Neural progenitor cell (in vitro differentiated cells): Measurements from ENCODE around the gene SFSWAP. TPM values are rescaled to one million over a fixed set of nuclear protein-coding genes. Genes with fewer than 3 reads are reported as not detected.
A peak's percentile ranks its signal among the peaks of the same experiment; 100 is the strongest.

ENCODE experiments used
- DNase-seq: peaks from one replicate; pipeline ENCODE4 v3.0.0-alpha.2; 2016; ENCODE audit warnings: low spot score
- H2AFZ ChIP-seq: fragments of 200-600 bp; sonication (generic); replicated peaks from 2 replicates; pipeline ENCODE4 v1.6.1; 2016; ENCODE audit warnings: antibody characterized with exemption
- H3F3A ChIP-seq: fragments of 200-600 bp; sonication (generic); 2 replicates; pipeline ENCODE4 v1.6.1; 2016; ENCODE audit warnings: antibody characterized with exemption, low read depth
- H3K27ac ChIP-seq: fragments of 200-600 bp; sonication (generic); 2 replicates; pipeline ENCODE4 v1.5.1; 2016; ENCODE audit warnings: mild to moderate bottlenecking
- H3K27me3 ChIP-seq: fragments of 200-600 bp; sonication (generic); 2 replicates; pipeline ENCODE4 v1.6.1; 2016; ENCODE audit warnings: mild to moderate bottlenecking, moderate library complexity
- H3K36me3 ChIP-seq: fragments of 200-600 bp; sonication (generic); 2 replicates; pipeline ENCODE4 v1.5.1; 2016
- H3K4me1 ChIP-seq: fragments of 200-600 bp; sonication (generic); 2 replicates; pipeline ENCODE4 v1.6.1; 2016; ENCODE audit warnings: mixed run types
- H3K4me2 ChIP-seq: fragments of 200-600 bp; sonication (generic); 2 replicates; pipeline ENCODE4 v1.6.1; 2016
- H3K4me3 ChIP-seq: fragments of 200-600 bp; sonication (generic); 2 replicates; pipeline ENCODE4 v1.5.1; 2016
- H3K79me2 ChIP-seq: fragments of 200-600 bp; sonication (generic); 2 replicates; pipeline ENCODE4 v1.6.1; 2016; ENCODE audit warnings: low read depth
- H3K9ac ChIP-seq: fragments of 200-600 bp; sonication (generic); 2 replicates; pipeline ENCODE4 v1.6.1; 2016
- H3K9me3 ChIP-seq: fragments of 200-600 bp; sonication (generic); 2 replicates; pipeline ENCODE4 v1.5.1; 2016; ENCODE audit warnings: low read depth
- H4K20me1 ChIP-seq: fragments of 200-600 bp; sonication (generic); 2 replicates; pipeline ENCODE4 v1.6.1; 2016; ENCODE audit warnings: low read depth
- H3K27ac Mint-ChIP-seq: 3 replicates; pipeline ENCODE4 v1.8.0; 2021; ENCODE audit warnings: mixed read lengths
- H3K27me3 Mint-ChIP-seq: 2 replicates; pipeline ENCODE4 v1.8.0; 2022; ENCODE audit warnings: low read depth, mild to moderate bottlenecking, inconsistent platforms, moderate library complexity, mixed read lengths; ENCODE audit not compliant: insufficient read depth
- H3K36me3 Mint-ChIP-seq: 3 replicates; pipeline ENCODE4 v1.8.0; 2021; ENCODE audit warnings: mixed read lengths
- H3K4me1 Mint-ChIP-seq: 3 replicates; pipeline ENCODE4 v1.8.0; 2021; ENCODE audit warnings: mixed read lengths
- H3K4me3 Mint-ChIP-seq: 3 replicates; pipeline ENCODE4 v1.8.0; 2021; ENCODE audit warnings: mild to moderate bottlenecking, moderate library complexity, mixed read lengths
- H3K9me3 Mint-ChIP-seq: 3 replicates; pipeline ENCODE4 v1.8.0; 2020; ENCODE audit warnings: mixed read lengths
- CTCF ChIP-seq: fragments of 200-600 bp; sonication (generic); IDR thresholded peaks from 2 replicates; pipeline ENCODE4 v1.5.1; 2017; ENCODE audit warnings: antibody characterized with exemption, mild to moderate bottlenecking
- EZH2 ChIP-seq: fragments of 200-600 bp; sonication (generic); IDR thresholded peaks from 2 replicates; pipeline ENCODE4 v1.6.1; 2017; ENCODE audit warnings: antibody characterized with exemption, mild to moderate bottlenecking, moderate library complexity
- EZH2phosphoT487 ChIP-seq: fragments of 200-600 bp; sonication (generic); IDR thresholded peaks from 2 replicates; pipeline ENCODE4 v1.6.1; 2017; ENCODE audit warnings: antibody characterized with exemption
- total RNA-seq: library from RNA; depleted of rRNA; stranded (reverse); fragments of >200 nt; gene quantifications from 2 replicates; pipeline ENCODE4 v1.2.3, GENCODE V29; 2015; ENCODE audit warnings: low replicate concordance

Gene SFSWAP
- total RNA-seq, 1 donor from 2014 or later = 37.0 TPM

- H3K36me3 Mint-ChIP-seq = no peaks in the 10 kb centered on the region
- peaks cover 15% of the 10 kb centered on the region for H3K27me3 Mint-ChIP-seq
- Histone ChIP-seq H3F3A (no peaks in the 10 kb centered on the region), H3K4me1 (no peaks in the 10 kb centered on the region), H3K36me3 (no peaks in the 10 kb centered on the region), H3K9ac (no peak overlapping the region), H3K4me3 (no peak overlapping the region), H3K4me2 (no peak overlapping the region), H3K27ac (no peak overlapping the region), H2AFZ (no peak overlapping the region), H3K27me3 (no peaks in the 10 kb centered on the region), H3K9me3 (no peaks in the 10 kb centered on the region), H3K79me2 (no peaks in the 10 kb centered on the region), H4K20me1 (no peaks in the 10 kb centered on the region)
- TF ChIP-seq EZH2phosphoT487 = no peak
- no peak for TF ChIP-seq EZH2
- TF ChIP-seq CTCF = no peak
- peaks cover 2% of the 10 kb centered on the region for H3K4me1 Mint-ChIP-seq
- peaks cover 6% of the 10 kb centered on the region for H3K9me3 Mint-ChIP-seq
- no peak for DNase-seq
- no peak overlapping the region for H3K4me3 Mint-ChIP-seq
- H3K27ac Mint-ChIP-seq = peak overlapping the region; percentile 76
Measured at GRCh38 chr12:131672941-131673887, 37.7 kb upstream of the SFSWAP start.

GRCh38 chr12:131673888-131674257, 37.0 kb upstream of the SFSWAP start:
- no peak overlapping the region for H3K4me3 ChIP-seq
- Mint-ChIP-seq H3K27me3 (peaks cover 15% of the 10 kb centered on the region), H3K36me3 (no peaks in the 10 kb centered on the region), H3K4me1 (peaks cover 2% of the 10 kb centered on the region), H3K9me3 (peaks cover 6% of the 10 kb centered on the region), H3K27ac (no peak overlapping the region), H3K4me3 (no peak overlapping the region)
- H3K36me3 ChIP-seq = no peaks in the 10 kb centered on the region
- no peaks in the 10 kb centered on the region for H3K79me2 ChIP-seq
- H3K9ac ChIP-seq = no peak overlapping the region
- H3K4me2 ChIP-seq = no peak overlapping the region
- H3K27me3 ChIP-seq = no peaks in the 10 kb centered on the region
- H3K4me1 ChIP-seq = no peaks in the 10 kb centered on the region
- H3K27ac ChIP-seq = no peak overlapping the region
- no peak for DNase-seq
- no peaks in the 10 kb centered on the region for H3F3A ChIP-seq
- no peaks in the 10 kb centered on the region for H4K20me1 ChIP-seq
- H2AFZ ChIP-seq = no peak overlapping the region
- no peak for TF ChIP-seq CTCF
- no peak for TF ChIP-seq EZH2
- no peak for TF ChIP-seq EZH2phosphoT487
- no peaks in the 10 kb centered on the region for H3K9me3 ChIP-seq

- Histone ChIP-seq H3K27me3 (no peaks in the 10 kb centered on the region), H3K9ac (no peak overlapping the region), H3K27ac (no peak overlapping the region), H2AFZ (no peak overlapping the region), H3K4me2 (no peak overlapping the region), H4K20me1 (no peaks in the 10 kb centered on the region), H3K36me3 (no peaks in the 10 kb centered on the region), H3K4me1 (no peaks in the 10 kb centered on the region), H3K9me3 (no peaks in the 10 kb centered on the region), H3K79me2 (no peaks in the 10 kb centered on the region), H3K4me3 (no peak overlapping the region), H3F3A (no peaks in the 10 kb centered on the region)
- no peak for DNase-seq
- H3K4me1 Mint-ChIP-seq = peaks cover 2% of the 10 kb centered on the region
- no peak for TF ChIP-seq EZH2phosphoT487
- no peak for TF ChIP-seq CTCF
- no peak for TF ChIP-seq EZH2
- H3K36me3 Mint-ChIP-seq = no peaks in the 10 kb centered on the region
- H3K4me3 Mint-ChIP-seq = no peak overlapping the region
- peaks cover 15% of the 10 kb centered on the region for H3K27me3 Mint-ChIP-seq
- no peak overlapping the region for H3K27ac Mint-ChIP-seq
- peaks cover 6% of the 10 kb centered on the region for H3K9me3 Mint-ChIP-seq
Measured at GRCh38 chr12:131674373-131674772, 36.5 kb upstream of the SFSWAP start.
